ENCODE measurements around the gene ARHGDIA.
"Not testable (repeated sequence)": the region's sequence is repeated elsewhere in the genome, so short reads cannot be mapped to it uniquely, and the experiment has no call there.

ARHGDIA gene

GRCh38 chr17:81842378-81842724, 28.8 kb downstream of the ARHGDIA start:
- in situ Hi-C loops (cut with HindIII; ENCODE audit: low sequenced_read_pairs) = no loop called here
- TF ChIP-seq CTCF (IDR thresholded peaks at IDR 0.05; ENCODE audit: low read depth, low read length) = no peak
- no peak overlapping the region for H3K4me3 ChIP-seq (ENCODE audit: low read depth, low read length)
- no peak for DNase-seq (ENCODE audit: low read depth, low spot score)

- DNase-seq (ENCODE audit: low read depth, low spot score) = no peak
- H3K4me3 ChIP-seq (ENCODE audit: low read depth, low read length) = no peak overlapping the region
- in situ Hi-C loops (cut with HindIII; ENCODE audit: low sequenced_read_pairs) = no loop called here
- no peak for TF ChIP-seq CTCF (IDR thresholded peaks at IDR 0.05; ENCODE audit: low read depth, low read length)
These were observed 29.3 kb downstream of the ARHGDIA start for GRCh38 chr17:81841866-81842265.

- no peak overlapping the region for H3K4me3 ChIP-seq (ENCODE audit: low read depth, low read length)
- in situ Hi-C loops (cut with HindIII; ENCODE audit: low sequenced_read_pairs) = no loop called here
- no peak for TF ChIP-seq CTCF (IDR thresholded peaks at IDR 0.05; ENCODE audit: low read depth, low read length)
- no peak for DNase-seq (ENCODE audit: low read depth, low spot score)
These were observed 30.0 kb downstream of the ARHGDIA start for GRCh38 chr17:81840826-81841778.

- H3K4me3 ChIP-seq (ENCODE audit: low read depth, low read length); DNase-seq (ENCODE audit: low read depth, low spot score); in situ Hi-C loops (cut with HindIII; ENCODE audit: low sequenced_read_pairs): not testable (repeated sequence)
These were observed 31.1 kb downstream of the ARHGDIA start for GRCh38 chr17:81840059-81840458.

- no peak for DNase-seq (ENCODE audit: low read depth, low spot score)
- in situ Hi-C loops (cut with HindIII; ENCODE audit: low sequenced_read_pairs) = no loop called here
- no peak overlapping the region for H3K4me3 ChIP-seq (ENCODE audit: low read depth, low read length)
- TF ChIP-seq CTCF (IDR thresholded peaks at IDR 0.05; ENCODE audit: low read depth, low read length) = no peak
These were observed 31.8 kb downstream of the ARHGDIA start for GRCh38 chr17:81839301-81839700.

GRCh38 chr17:81838753-81839255, 32.3 kb downstream of the ARHGDIA start:
- DNase-seq (ENCODE audit: low read depth, low spot score) = no peak
- TF ChIP-seq CTCF (IDR thresholded peaks at IDR 0.05; ENCODE audit: low read depth, low read length) = no peak
- in situ Hi-C loops (cut with HindIII; ENCODE audit: low sequenced_read_pairs) = no loop called here
- no peak overlapping the region for H3K4me3 ChIP-seq (ENCODE audit: low read depth, low read length)

GRCh38 chr17:81837641-81838040, 33.5 kb downstream of the ARHGDIA start:
- TF ChIP-seq CTCF (IDR thresholded peaks at IDR 0.05; ENCODE audit: low read depth, low read length) = no peak
- in situ Hi-C loops (cut with HindIII; ENCODE audit: low sequenced_read_pairs) = no loop called here
- H3K4me3 ChIP-seq (ENCODE audit: low read depth, low read length) = no peak overlapping the region
- DNase-seq (ENCODE audit: low read depth, low spot score) = no peak

Measured in astrocyte of the spinal cord (primary cell).